GM18499 (cell line): ENCODE measurements around the gene QSOX2.

Experiments used
- ATAC-seq: cut with Tn5 transposase; IDR thresholded peaks from one replicate; pipeline ENCODE4 v1.9.1; 2021; ENCODE audit warnings: moderate number of reproducible peaks; ENCODE audit not compliant: insufficient read depth, unreplicated experiment

QSOX2 gene

GRCh38 chr9:136205707-136205992 lies 40.0 kb downstream of the QSOX2 start:
- ATAC-seq: no peak

DNA sequence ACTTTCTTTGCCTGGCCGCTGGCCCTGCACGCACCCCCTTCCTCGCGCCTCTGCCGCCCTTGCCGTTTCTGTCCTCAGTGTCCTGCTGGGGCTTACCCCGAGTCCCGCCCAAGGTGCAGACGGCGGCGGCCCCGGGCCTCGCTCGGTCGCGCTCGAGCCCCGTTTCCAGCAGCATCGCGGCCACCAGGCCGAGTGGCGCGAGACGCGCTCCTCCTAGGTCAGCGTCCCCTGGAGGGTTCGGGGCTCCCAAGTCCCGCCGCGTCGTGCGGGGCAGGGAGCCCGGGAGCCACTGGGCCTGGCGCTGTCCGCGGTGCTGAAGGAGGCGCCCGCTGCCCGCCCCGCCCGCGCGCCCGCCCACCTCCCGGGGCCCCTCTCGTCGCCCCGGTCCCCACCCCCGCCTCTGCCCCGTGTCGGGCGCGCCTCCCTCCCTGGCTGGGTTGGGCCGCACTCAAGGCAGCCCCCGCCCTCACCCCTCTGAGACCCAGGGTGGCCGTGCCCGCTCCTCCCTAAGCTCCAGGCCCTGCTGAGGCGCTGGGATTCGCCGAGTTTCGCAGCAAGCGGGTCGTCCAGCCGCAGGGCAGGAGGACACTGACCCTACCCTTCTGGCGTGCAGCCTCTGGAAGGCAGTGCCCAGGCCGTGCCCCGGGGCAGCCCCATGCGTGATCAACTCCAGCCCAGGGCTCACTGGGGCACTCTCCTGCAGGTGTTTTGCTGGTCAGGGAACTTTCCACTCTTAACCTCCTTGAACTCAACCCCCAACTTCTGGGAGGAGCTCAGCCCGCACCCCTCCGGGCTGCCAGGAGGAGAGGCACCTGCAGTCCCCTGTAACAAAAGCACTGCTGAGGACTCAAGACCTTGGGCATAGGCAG lies 40.5 kb downstream of the QSOX2 start, which contains the start of gene LHX3:
LHX3 (minus strand) TSS at position 291 of the 869 bp plus-strand sequence; CDS start at position 175, 116 bp downstream.
- no peak for ATAC-seq

DNA sequence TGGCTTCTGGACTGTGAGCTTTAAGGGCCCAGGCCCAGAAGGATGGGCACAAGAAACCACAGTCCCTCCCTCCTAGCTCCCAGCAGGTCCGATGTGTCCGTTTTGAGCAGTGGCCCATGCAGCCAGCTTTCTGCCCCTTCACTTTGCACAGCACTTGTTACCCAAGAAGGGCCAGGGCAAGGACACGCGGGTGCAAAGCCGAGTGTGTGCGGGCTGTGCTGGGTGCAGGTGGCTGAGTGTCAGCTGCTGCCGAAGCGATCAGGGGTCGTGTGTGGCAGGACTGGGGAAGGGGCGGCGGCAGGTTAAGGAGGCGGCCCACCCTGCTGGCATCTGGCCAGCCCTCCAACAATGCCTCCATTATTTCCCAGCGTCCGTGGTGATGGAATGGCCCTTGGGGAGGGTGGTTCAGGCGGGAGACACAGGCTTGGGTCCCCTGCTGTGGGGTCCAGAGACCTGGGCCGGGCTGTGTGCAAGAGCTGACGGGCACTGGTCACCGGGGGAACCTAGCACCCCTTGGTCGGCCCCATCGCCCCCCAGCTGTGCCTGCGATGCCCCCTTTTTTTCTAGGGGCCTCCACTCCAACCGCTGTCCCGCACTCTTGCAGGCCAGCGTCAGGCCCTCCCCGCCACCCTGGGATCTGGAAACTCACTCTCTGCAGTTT lies 41.3 kb downstream of the QSOX2 start:
- no peak for ATAC-seq

DNA sequence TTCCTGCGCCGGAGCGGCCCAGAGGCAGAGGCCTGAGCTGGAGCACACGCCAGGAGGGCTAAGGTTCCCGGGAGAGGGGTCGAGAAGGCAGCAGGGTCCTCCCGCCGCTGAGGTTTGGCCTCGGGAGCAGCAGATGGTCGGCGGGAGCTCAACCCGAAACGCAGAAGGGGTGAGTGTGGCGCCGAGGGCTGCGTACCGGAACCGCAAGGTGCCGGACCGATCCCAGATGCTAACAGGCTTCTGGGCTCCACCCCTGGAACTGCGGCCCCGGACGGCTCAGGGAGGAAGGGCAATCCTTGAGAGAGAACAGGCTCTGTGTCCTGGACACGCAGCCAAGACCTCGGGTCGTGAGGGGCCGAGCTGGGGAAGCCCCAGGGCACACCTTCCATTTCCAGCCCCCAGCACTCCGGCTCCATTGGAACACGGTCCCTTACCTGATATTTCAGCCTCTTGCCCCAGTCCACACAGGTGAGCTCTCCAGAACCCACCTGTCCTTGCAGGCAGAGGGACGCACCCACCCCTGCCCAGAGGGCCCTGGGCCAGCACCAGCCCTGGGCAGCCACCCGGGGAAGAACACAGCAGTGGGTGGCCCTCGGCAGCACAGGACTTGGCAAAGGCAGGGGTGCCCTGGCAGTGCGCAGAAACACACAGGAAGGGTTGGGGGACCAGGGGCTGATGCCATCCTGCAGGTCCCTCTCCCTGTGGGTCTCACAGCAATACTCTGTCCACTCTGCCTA lies 42.0 kb downstream of the QSOX2 start:
- no peak for ATAC-seq

DNA sequence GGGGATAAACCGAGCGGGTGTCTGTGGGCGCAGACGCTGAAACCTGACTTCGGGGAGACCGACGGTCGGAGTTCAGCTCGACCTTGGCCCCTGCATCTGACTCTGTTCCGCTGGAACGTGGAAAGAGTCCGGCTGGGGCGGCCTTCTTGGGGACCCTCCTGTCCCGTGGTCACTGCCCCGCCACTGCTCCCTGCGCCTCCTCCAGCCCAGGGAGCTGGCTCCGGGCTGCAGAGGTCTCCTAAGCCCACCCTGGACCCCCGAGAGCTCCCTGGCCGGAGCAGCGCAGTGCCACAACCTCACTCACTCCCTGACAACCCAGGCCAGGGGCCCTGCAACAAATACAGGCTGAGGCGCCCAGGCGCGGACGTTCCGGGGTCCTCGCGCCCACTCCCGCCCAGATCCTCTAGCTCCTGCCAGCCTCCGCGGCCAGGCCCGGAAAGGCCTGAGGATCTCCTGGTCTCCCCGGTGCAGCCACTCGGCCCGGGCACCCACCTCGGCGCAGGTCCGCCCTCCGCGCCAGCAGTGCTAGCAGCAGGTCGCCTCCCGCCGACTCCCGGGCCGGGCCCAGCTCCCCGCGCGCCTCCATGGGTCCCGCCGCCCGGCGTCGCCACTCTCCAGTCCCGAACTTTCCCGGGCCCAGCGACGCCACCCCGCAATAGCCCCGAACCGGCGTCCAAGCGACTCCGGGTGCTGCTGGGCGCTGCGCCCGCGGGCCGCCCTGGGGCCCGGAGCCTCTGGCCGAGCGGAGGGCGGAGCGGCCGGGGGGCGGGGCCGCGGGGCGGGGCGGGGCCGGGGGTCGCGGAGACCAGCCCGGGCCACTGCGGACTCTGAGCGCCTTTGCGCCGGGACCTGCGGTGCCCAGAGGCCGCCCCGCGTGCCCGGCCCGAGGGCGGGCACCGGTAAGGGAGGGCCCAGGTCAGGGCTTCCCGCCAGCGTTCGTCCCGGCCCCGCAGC lies 42.9 kb downstream of the QSOX2 start:
- no peak for ATAC-seq

GRCh38 chr9:136201609-136202453 lies 43.8 kb downstream of the QSOX2 start:
- ATAC-seq: no peak

DNA sequence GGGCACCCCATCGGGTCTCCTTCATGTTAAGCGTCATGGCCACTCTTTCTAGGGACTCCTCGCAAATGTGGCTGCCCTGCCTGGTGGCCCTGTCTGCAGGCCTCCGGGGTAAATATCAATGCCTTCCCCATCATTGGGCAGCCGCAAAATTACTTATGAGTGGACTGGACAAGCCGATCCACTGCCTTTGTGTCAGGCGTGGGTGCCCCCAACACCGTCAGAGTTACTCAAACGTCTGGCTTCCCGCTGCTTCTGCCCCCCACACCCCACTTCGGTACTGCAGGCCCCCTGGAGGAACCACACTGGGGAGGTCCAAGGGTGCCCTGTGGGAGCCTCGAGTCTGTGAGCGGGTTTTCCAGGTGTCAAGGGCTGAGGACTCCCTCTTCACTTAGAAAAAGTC lies 44.4 kb downstream of the QSOX2 start:
- no peak for ATAC-seq

DNA sequence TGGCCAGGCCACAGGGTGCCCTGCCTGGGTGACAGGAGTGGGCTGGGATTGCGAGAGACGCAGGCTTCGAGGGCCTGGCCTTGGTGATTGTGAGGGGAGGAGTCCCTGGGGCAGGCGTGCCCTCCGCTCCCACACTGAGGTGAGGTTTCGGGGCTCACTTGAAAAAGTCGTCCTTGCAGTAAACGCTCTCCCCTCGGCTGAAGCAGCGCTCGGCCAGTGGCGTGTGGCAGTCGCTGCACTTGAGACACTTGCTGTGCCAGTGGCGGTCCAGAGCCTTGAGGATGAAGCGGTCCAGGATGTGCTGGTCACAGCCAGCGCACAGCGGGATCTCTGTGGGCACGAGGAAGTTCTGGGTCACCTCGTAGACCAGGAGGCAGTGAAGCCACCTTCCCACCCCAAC lies 45.2 kb downstream of the QSOX2 start:
- ATAC-seq: no peak

- ATAC-seq: no peak
Observed at GRCh38 chr9:136199391-136200288, 46.0 kb downstream of the QSOX2 start.

GRCh38 chr9:136198605-136199083 lies 47.0 kb downstream of the QSOX2 start:
- no peak for ATAC-seq

- no peak for ATAC-seq
Observed at GRCh38 chr9:136197930-136198604, 47.5 kb downstream of the QSOX2 start.

DNA sequence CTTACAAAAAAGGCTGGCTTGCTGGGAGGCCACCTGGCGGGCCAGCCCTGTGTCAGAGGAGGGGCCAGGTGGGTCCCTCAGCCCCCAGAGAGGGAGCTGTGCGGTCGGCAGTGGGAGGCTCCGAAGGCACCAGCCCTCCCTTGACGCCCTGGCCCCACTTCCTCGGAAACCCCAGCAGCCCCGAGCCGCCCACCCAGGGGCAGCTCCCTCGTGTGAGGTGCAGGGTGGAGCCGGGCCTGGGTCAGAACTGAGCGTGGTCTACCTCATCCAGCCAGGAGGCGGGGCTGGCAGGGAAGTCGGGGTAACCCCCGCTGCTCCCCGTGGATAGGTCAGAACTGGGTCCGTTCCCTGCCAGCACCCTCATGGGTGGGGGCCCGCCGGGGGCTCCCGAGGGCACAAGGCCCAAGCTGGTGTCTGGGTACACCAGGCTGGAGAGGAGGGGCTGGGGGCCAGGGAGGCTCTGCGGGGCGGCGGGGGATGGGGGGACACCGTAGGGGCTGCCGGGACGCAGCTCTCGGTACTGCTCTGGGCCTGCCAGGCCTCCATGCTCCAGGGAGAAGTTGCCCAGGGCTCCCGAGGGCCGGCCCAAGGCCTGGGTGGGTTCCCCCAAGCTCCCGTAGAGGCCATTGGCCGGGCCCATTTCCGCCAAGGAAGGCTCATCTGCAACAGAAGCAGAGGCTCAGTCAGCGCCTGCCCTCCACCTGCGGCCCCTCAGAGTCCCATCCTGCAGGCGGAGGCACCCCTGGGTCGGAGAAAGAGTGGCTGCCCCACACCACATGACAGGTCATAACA lies 48.3 kb downstream of the QSOX2 start:
- no peak for ATAC-seq

DNA sequence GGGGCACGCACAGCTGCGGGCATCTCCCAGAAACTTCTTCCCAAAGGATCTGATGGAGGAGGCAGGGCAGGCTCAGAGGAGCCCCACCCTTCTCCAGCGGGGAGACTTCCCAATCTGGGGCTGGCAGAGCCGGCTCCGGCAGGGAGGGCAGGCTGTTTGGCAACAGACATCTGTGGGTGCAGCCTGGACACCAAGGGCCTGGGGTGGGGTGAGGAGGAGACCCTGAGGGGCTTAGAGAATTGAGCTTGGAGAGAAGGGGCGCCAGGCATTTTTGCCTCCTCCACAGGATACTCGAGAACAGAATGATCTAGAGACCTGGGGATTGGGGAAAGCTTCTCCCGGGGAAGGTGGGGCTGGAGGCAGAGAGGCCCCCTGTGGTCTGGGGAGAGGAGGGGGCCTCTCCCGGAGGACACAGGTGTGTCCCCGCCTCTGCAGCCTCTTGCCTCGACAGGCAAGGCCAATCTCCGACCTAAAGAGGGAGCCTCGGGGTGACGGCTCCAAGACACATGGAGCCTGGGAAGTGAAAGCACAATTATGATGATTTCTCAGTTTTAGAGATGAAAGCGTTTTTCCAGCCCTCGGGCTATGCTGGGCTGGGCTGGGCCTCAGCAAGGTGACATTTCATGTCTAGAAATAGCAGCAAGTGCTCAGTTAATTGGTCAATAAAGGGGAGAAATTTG lies 49.1 kb downstream of the QSOX2 start:
- no peak for ATAC-seq

- ATAC-seq: no peak
Observed at GRCh38 chr9:136194540-136194939, 51.1 kb downstream of the QSOX2 start.

- ATAC-seq: no peak
Observed at GRCh38 chr9:136193891-136194279, 51.7 kb downstream of the QSOX2 start.
